GM19025 (cell line): ENCODE measurements around the gene NUP133.
"Not testable (repeated sequence)": the region's sequence is repeated elsewhere in the genome, so short reads cannot be mapped to it uniquely, and the experiment has no call there.

Experiments used
- ATAC-seq: cut with Tn5 transposase; IDR thresholded peaks from one replicate; pipeline ENCODE4 v1.9.1; 2021; ENCODE audit warnings: mild to moderate bottlenecking, low read depth, moderate library complexity; ENCODE audit not compliant: unreplicated experiment

The NUP133 gene

GRCh38 chr1:229420765-229421164, 87.4 kb downstream of the NUP133 start:
- ATAC-seq = no peak

GRCh38 chr1:229420224-229420623, 87.9 kb downstream of the NUP133 start:
- ATAC-seq = no peak

GRCh38 chr1:229418586-229418985, 89.6 kb downstream of the NUP133 start:
- ATAC-seq = not testable (repeated sequence)

- ATAC-seq = not testable (repeated sequence)
These were observed 95.3 kb downstream of the NUP133 start for GRCh38 chr1:229412810-229413209.

GRCh38 chr1:229412056-229412455, 96.1 kb downstream of the NUP133 start:
- no peak for ATAC-seq

GRCh38 chr1:229411434-229412055, 96.6 kb downstream of the NUP133 start:
- ATAC-seq = no peak

- ATAC-seq = no peak
These were observed 97.3 kb downstream of the NUP133 start for GRCh38 chr1:229410692-229411433.

- no peak for ATAC-seq
These were observed 97.8 kb downstream of the NUP133 start for GRCh38 chr1:229410370-229410691.

- no peak for ATAC-seq
These were observed 98.3 kb downstream of the NUP133 start for GRCh38 chr1:229409616-229410369.

GRCh38 chr1:229408458-229409037, 99.6 kb downstream of the NUP133 start:
- no peak for ATAC-seq

GRCh38 chr1:229407206-229408026, 100.7 kb downstream of the NUP133 start:
- ATAC-seq = no peak

GRCh38 chr1:229406798-229407197, 101.3 kb downstream of the NUP133 start:
- no peak for ATAC-seq

GRCh38 chr1:229403573-229403972, 104.6 kb downstream of the NUP133 start:
- no peak for ATAC-seq

GRCh38 chr1:229402993-229403392, 105.1 kb downstream of the NUP133 start:
- ATAC-seq = no peak

- ATAC-seq = not testable (repeated sequence)
These were observed 105.8 kb downstream of the NUP133 start for GRCh38 chr1:229402329-229402728.

- no peak for ATAC-seq
These were observed 110.4 kb downstream of the NUP133 start for GRCh38 chr1:229397762-229398161.

- ATAC-seq = no peak
These were observed 111.4 kb downstream of the NUP133 start for GRCh38 chr1:229396585-229397206.

- not testable (repeated sequence) for ATAC-seq
These were observed 113.6 kb downstream of the NUP133 start for GRCh38 chr1:229394517-229394916.

- ATAC-seq = no peak
These were observed 115.2 kb downstream of the NUP133 start for GRCh38 chr1:229392936-229393335.
